ENCODE results near the gene TAMALIN.

Gene TAMALIN

DNA sequence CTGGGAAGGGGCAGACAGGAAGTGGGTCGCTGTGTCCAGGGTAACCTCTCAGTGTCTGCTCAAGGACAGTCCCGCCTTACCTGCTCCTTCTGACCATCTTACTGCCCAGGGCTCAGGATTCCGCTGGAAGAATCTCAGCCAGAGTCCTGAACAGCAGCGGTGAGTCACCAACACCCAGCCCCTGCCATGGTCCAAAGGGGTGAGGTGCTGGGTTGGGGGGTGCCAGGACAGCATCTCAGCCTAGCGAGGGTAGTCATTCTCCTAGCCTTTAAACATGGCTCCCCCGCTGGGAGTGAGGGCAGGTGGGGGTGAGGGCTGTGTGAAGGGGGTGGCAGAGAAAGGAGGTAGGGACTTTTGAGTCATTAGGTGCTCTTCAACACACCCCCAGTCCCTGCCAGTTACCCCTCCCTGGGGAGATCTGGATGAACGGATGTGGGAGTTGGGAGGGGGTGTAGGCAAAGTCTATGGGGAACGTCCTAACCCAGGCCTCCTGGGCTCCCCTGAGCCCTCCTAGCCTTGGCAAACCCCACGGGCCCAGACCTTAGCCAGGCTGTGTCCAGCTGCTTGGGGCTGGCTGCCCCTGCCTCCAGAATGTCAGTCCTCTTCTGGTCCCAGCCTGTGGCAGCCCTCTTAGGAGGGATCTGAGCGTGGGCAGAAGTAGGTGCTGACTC, 2.5 kb downstream of the TAMALIN start:
- DNase-seq = peak in 23 of 42 donors; percentile 30 to 81 (median 58)
- intact Hi-C loops (cut with DNase I) = no loop called here

DNA sequence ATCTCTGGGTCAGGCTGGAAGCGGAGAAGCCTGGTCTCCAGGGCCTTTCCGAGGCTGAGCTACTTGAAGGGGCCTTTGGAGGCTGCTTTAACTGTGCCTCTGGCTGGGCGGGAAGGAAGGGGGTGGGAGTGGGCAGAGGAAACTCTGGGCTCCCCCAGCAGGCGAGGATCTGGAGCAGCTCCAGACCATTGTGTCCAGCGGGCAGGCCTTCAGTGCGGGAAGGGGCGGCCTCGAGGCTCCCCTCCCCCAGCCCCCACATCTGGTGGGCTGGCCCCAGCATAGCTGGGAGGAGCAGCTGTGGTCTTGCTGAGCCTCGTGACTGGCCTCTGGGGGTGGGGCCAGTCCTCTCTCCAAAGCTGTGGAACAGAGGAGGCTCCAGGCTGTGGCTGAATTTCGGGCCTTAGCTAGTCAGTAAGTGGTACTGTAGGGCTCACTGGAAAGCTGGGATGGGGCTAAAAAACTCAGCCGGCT, 3.4 kb downstream of the TAMALIN start:
- DNase-seq = peak; percentile 72 to 95 (median 87)
- intact Hi-C loops (cut with DNase I) = no loop called here

DNA sequence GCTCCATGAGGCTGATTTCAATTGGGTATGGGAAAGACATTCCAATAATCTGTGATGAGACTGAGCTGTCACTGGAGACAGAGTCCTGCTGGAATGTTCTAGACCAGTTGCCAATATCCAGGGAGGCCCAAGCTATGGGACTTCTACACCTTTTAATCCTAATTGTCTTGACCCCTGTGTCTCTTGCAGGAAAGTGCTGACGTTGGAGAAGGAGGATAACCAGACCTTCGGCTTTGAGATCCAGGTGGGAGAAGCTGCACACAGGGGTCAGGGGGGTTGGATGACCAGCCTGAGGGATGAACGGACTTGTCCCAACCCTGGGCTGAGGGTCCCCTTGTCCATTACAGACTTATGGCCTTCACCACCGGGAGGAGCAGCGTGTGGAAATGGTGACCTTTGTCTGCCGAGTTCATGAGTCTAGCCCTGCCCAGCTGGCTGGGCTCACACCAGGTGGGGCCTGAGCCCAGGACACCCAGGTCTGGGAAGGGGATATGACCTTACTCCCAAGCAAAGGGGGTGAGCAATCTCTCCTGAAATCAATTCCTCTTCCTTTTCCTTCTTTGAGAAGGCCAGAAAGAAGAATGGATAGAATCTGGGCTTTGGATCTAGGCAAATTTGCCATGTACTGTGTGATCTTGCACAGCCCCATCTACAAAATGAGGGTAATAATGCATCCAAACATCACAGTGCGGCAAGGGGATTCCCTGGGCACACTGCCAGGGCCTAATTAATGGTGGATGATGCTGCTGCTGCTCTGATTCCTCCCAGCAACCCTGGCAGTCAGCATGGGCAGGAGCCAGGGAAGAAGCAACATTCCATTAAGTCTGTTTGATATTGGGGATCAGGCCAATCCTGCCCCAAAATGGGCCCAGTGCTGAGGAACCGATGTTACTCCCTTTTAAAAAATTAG, 4.2 kb downstream of the TAMALIN start:
- intact Hi-C loops (cut with DNase I) = no loop called here
- DNase-seq = peak in 3 of 42 donors; percentile 26 to 57 (median 30)

DNA sequence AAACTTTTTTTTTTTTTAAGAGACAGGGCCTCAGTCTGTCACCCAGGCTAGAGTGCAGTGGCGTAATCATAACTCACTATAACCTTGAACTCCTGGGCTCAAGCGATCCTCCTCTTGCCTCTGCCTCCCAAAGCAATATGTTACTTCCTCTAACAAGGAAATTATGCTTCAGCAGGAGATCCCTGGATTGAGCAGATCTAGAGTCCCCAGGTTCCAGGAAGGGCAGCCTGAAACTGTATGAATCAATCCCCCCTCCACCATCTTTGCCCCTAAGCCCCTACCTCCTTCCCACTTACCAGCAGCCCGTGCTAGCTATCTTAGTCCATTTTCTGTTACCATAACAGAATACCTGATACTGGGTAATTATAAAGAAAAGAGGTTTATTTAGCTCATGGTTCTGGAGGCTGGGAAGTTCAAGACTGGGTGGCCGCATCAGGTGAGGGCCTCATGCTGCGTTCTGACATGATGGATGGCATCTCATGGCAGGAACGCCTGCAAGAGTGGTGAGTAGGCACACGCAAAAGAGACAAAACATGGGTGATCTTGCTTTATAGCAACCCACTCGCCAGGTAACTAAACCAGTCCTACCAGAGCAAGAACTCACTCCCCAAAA, 5.0 kb downstream of the TAMALIN start:
- DNase-seq = peak in 2 of 42 donors; percentile 32 to 47
- intact Hi-C loops (cut with DNase I) = no loop called here

DNA sequence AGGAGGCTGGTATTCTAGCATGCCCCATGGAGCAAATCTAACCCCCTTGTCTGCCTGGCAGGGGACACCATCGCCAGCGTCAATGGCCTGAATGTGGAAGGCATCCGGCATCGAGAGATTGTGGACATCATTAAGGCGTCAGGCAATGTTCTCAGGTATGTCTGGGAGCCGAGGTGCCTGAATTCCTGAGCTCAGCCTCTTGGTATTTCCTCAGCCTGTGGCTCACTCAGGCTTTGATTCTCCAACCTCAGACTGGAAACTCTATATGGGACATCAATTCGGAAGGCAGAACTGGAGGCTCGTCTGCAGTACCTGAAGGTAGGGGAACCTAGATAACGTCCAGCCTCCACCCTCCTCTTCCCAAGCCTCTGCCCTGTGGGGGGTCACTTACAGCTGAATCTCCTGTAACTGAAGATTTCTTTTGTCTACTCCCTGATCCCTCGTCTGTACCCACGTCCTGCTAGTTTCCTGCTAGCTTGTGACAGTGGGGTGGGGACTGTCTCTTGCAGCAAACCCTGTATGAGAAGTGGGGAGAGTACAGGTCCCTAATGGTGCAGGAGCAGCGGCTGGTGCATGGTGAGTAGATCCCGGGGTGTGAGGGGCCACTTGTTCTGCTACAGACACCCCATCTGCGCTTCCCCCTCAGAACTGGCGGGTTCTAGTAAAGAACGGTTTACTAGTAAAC, 7.0 kb downstream of the TAMALIN start:
- DNase-seq = peak in 2 of 42 donors; percentile 28 to 35
- intact Hi-C loops (cut with DNase I) = no loop called here

DNA sequence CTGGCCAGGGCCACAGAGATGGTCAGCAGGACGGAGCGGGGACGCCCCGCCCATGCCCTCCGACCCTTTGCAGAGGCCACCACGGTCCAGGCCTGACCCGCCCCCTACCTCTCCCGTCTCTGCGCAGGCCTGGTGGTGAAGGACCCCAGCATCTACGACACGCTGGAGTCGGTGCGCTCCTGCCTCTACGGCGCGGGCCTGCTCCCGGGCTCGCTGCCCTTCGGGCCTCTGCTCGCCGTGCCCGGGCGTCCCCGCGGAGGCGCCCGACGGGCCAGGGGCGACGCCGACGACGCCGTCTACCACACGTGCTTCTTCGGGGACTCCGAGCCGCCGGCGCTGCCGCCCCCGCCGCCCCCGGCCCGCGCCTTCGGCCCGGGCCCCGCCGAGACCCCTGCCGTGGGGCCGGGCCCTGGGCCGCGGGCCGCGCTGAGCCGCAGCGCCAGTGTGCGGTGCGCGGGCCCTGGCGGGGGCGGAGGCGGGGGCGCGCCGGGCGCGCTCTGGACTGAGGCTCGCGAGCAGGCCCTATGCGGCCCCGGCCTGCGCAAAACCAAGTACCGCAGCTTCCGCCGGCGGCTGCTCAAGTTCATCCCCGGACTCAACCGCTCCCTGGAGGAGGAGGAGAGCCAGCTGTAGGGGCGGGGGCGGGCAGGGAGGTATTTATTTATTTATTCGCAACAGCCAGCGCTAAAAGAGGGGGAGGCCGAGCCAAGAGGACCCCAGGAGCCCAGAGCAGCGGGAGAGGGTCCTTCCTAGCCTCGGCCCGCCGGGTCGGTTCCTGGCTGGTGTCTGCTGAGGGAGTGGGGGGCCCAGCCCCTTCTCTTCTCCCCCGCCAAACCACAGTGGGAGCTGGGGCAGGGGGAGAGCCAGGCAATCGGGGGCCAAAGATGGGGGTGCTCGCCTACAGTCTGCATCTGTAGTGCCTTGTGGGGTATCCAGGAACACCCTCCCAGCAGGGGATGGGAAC, 8.1 kb downstream of the TAMALIN start:
- intact Hi-C loops (cut with DNase I) = no loop called here
- peak in 2 of 42 donors; percentile 36 to 39 for DNase-seq

DNA sequence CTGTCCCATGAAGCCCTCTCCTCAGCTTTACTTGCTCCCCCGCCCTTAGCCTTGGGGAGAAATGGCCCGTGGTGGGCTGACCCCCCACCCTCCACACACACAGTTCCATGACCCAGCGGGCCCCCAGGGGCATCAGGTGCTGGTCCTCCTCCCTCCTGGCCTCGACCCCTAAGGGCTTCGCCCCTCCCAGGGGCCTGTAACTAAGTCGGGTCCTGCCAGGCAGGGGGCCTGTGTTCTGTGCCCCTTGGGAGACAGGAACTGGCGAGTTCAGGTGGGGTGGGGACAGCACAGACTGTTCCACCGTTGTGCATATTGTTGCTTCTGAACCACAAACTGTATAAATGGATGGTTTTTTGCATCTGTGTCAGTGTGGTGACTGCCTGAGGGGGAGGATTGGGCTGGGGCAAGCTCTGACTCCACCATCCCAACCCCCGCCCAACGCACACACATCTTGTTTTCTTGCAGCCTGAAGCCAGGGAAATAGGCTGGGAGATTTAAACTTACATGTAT, 8.8 kb downstream of the TAMALIN start:
- intact Hi-C loops (cut with DNase I) = no loop called here
- DNase-seq = peak in 2 of 42 donors; percentile 30 to 36

DNA sequence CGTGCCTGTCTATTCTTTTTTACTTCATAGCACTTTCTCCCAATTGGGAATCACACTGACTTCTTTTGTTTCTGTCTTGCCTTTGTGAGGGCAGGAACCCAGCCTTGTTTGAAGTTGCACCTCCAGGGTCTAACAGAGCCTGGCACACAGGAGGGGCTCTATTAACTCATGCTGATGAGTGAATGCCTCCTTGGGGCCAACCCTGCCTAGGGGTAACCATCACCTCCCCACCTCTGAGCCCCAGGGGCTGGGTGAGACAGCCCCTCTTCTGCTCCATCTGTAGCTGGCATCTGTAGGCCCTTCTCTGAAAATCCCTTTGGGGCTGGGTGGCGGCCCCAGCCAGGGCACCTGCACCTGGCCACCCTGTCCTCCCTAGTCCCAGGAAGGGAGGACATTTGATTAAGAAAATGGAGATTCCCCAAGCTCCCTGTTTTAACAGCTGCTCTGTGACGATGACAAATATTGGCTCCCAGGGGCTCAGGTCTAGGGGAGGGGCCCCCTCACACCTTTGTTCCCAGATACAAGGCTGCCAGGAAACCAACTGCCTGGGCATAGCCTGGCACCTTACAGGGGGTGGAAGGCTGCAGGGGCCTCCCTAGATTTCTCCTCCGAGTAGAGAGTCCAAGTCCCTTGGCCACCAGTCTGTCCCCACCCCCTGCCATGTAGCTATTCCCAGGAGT, 11.8 kb downstream of the TAMALIN start:
- no peak for DNase-seq
- intact Hi-C loops (cut with DNase I) = no loop called here

DNA sequence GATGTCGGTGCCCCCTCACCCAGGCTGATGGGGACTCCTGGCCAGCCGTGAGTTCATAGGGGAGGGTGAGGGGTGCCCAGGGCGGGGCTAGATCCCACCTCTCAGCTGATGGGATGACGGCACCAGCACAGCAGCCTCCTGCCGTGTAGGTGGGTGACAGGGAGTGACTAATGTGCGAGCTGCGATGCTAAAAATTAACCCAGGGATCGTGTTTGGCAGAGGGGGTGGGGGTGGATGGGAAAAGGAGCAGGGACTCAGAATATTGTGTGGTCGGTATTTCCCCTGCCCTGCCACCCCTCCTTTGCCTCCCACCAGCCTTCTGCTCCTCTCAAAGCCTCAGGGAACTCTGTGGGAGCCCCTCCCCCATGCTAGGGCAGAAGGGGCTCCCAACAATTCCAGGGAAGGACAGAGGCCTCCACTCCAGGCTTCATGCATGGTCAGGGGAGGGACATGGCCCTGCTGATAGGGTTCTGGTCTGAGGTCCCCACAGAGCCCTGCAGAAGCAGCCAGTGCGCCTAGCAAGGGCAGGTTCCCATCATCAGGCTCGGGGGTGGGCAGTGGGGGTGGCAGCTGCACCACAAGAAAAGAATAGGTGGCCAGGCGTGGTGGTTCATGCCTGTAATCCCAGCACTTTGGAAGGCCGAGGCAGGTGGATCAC, 12.5 kb downstream of the TAMALIN start:
- intact Hi-C loops (cut with DNase I) = no loop called here
- peak in 40 of 42 donors; percentile 48 to 93 (median 76) for DNase-seq

DNA sequence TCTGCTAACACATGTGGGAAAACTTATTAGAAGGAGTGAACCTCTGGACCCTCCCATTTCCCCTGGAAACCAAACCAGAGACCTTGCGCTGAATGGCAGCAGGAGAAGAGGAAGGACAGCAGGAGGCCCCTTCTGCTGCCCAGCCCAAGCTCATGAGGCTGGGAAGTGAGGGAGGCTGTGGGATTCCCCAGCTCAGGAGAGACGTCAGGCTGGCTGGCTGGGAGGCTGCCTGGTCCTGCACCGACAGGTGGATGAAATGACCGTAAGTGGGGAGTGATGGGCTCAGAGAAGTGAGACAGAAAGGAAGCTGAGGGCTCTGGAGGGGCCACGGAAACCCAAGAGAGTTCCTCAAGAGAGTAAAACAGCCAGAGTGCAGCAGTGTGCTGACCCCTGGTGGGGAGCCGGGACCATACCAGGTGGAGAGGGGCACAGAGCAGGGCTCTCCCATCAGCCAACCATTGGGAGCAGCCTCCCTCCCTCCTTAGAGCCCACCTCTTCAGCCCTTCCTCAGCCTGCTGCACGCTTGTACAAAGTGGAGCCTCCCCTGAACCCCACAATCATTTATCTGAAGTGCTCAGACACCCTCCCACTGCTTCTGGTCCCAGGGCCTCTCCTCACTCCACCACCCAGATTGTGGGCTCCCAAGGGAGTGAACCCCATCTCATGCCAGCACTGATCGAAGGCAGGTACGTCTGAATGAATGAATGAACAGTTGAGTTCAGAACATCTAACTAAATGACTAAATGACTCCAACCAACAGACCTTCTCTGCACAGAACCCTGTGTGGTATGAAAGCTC, 14.0 kb downstream of the TAMALIN start:
- peak in 38 of 42 donors; percentile 46 to 84 (median 72) for DNase-seq
- intact Hi-C loops (cut with DNase I) = no loop called here

DNA sequence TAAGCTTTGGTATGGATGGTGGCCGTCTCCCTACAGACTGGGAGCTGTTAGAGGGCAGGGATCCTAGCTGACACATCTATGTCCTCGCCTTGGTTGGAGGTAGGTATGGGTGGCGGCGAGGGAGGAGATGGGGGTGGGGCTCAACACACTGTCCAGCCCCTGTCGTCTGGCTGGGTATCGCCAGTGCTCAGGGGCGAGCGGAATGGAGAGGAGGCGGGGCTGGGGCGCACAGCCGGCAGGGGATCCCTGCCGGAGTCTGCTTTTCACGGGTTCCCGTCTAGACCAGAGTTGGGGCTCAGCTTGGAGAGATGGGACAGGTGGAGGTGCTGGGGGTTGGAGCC, 16.1 kb downstream of the TAMALIN start:
- intact Hi-C loops (cut with DNase I) = loop anchor here (1.0 kb wide), 1 partner anchor 18 kb away; no protein-coding TSS in a partner anchor
- no peak for DNase-seq

DNA sequence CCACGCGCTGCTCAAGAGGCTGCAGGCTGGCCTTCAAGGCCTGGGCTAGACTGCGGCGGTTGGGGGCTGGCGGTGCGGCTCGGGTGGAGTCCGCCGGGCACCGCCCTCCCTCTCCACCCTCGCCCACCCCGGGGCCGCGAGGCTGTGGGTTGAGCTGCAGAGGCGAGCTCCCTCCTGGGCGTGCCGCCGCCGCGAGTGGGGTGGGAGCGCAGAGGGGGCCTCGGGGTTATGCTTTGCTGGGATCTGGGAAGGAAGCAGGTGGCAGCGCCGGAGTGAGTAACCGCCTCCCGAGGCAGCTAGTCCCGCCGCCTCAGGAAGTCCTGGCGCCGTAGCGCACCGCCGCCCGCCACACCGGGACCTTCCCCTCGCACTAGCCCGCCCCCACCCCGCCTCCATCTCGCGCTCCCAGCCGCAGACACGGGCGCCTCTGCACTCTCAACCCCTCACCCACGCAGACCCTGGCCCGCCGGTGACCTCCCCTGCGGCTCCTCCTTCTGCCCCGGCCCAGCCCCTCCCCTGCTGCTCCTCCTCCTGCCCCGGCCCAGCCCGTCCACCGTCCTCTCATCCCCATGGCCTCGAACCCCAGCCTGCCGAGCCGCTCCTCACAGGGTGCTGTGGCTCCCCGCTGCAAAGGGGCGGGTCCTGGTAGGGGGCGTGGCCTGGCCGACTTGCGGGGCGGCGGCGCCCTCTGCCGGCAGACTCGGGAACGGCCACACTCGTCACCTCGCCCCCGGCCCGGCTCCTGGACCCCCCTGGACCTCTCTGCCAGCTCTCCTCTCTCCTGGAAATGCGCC, 16.6 kb downstream of the TAMALIN start:
- DNase-seq = peak; percentile 73 to 95 (median 89)
- intact Hi-C loops (cut with DNase I) = loop anchor here (1.0 kb wide), 1 partner anchor 18 kb away; no protein-coding TSS in a partner anchor

DNA sequence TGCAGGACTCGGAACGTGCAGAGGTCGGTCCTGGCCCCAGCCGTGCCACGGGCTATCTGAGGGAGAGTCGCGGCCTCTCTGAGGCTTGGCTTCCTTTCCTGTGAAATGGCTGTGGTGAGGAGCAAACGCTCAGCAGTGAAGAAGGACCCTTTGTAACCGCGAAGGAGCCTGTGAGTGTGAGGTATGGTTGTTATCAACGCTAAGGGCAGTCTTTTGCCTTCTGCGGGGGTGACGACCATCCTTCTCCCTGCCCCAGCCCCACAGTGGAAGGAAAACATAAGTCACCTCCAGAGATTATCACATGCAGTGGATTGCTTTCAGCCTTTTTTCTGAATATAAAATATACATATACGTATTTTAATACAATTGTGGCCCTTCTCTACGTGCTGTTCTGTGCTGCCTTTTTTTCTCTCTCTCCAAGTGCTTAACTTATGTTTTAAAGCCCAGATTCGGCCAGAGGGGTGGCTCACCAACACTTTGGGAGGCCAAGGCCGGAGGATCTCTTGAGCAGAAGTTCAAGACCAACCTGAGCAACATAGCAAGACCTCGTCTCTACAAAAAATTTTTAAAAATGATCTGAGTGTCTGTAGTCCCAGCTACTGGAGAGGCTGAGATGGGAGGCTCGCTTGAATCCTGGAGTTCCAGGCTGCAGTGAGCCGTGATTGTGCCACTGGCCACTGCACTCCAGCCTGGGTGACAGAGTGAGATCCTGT, 17.4 kb downstream of the TAMALIN start:
- no peak for DNase-seq
- intact Hi-C loops (cut with DNase I) = loop anchor here (1.0 to 2.0 kb wide), 2 partner anchors 19 to 59 kb away; no protein-coding TSS in a partner anchor

DNA sequence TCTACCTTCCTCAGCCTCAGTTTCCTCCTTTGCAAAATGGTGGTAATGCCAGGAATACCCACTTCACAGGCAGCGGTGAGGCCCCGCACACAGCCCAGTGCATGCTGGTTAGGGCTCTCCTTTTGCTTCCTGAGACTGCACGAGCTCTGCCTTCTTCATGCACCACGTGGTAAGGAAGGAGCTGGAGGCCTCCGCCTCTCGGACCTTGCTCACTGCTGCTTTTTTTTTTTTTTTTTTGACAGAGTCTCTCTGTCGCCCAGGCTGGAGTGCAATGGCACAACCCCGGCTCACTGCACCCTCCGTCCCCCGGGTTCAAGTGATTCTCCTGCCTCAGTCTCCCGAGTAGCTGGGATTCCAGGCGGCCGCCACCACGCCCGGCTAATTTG, 18.1 kb downstream of the TAMALIN start:
- intact Hi-C loops (cut with DNase I) = loop anchor here (2.0 kb wide), 1 partner anchor 58 kb away; no protein-coding TSS in a partner anchor
- peak in 6 of 42 donors; percentile 31 to 72 (median 49) for DNase-seq

Measured in head of caudate nucleus (tissue), 42 donors.